Measurements from ENCODE around the gene KCNAB1. TPM values are rescaled to one million over a fixed set of nuclear protein-coding genes. Genes with fewer than 3 reads are reported as not detected.

KCNAB1 gene
- polyA plus RNA-seq, 1 donor (not counting 4 experiments of a cell fraction or from before 2014, with no cell fraction given) = 0.03 TPM

GRCh38 chr3:156216852-156217251 lies 96.5 kb downstream of the KCNAB1 start:
- Histone ChIP-seq H3K4me1 (ENCODE audit: control insufficient read depth, extremely low read depth, insufficient read depth, low read length) (peaks cover 11% of the 10 kb centered on the region), H3K4me3 (ENCODE audit: control insufficient read depth in 2 of 3, extremely low read depth in 1 of 3, insufficient read depth in 2 of 3, low read depth in 1 of 3, low read length in 3 of 3) (no peak overlapping the region), H3K79me2 (ENCODE audit: control insufficient read depth, insufficient read depth, low read length) (no peaks in the 10 kb centered on the region), H3K4me2 (ENCODE audit: control insufficient read depth, extremely low read depth, insufficient read depth, low read depth, low read length) (no peak overlapping the region), H3K9me1 (ENCODE audit: control insufficient read depth, extremely low read depth, insufficient read depth, low read length) (no peaks in the 10 kb centered on the region), H3K9me3 (ENCODE audit: control insufficient read depth, low read depth, low read length) (no peaks in the 10 kb centered on the region), H2AFZ (ENCODE audit: control insufficient read depth, low read length) (no peak overlapping the region), H3K27me3 (ENCODE audit: control insufficient read depth, extremely low read depth, insufficient read depth, low read length) (no peaks in the 10 kb centered on the region), H3K27ac (ENCODE audit: control insufficient read depth, insufficient read depth, low read length) (no peak overlapping the region), H3K36me3 (ENCODE audit: control insufficient read depth in 2 of 2, extremely low read depth in 1 of 2, insufficient read depth in 2 of 2, low read length in 2 of 2) (no peaks in the 10 kb centered on the region), H3K9ac (ENCODE audit: control insufficient read depth, extremely low read depth, insufficient read depth, low read length) (no peak overlapping the region), H4K20me1 (ENCODE audit: control insufficient read depth, extremely low read depth, insufficient read depth, low read length) (no peaks in the 10 kb centered on the region)
- dilution Hi-C loops (cut with MboI; ENCODE audit: extremely low pct_ligation_motif_present, low sequenced_read_pairs) = no loop called here
- no peak for FAIRE-seq
- no peak for DNase-seq (ENCODE audit: low read depth, low spot score)
- TF ChIP-seq, protein P1, sequence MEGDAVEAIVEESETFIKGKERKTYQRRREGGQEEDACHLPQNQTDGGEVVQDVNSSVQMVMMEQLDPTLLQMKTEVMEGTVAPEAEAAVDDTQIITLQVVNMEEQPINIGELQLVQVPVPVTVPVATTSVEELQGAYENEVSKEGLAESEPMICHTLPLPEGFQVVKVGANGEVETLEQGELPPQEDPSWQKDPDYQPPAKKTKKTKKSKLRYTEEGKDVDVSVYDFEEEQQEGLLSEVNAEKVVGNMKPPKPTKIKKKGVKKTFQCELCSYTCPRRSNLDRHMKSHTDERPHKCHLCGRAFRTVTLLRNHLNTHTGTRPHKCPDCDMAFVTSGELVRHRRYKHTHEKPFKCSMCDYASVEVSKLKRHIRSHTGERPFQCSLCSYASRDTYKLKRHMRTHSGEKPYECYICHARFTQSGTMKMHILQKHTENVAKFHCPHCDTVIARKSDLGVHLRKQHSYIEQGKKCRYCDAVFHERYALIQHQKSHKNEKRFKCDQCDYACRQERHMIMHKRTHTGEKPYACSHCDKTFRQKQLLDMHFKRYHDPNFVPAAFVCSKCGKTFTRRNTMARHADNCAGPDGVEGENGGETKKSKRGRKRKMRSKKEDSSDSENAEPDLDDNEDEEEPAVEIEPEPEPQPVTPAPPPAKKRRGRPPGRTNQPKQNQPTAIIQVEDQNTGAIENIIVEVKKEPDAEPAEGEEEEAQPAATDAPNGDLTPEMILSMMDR (optimal IDR thresholded peaks at IDR 0.05 in 1 of 3, IDR thresholded peaks at IDR 0.05 in 1 of 3, conservative IDR thresholded peaks at IDR 0.05 in 1 of 3; ENCODE audit: extremely low read depth in 1 of 3, insufficient read depth in 2 of 3, low read length in 3 of 3) = no peak
- TF ChIP-seq EZH2 (IDR thresholded peaks at IDR 0.05; ENCODE audit: low read length) = no peak

DNA sequence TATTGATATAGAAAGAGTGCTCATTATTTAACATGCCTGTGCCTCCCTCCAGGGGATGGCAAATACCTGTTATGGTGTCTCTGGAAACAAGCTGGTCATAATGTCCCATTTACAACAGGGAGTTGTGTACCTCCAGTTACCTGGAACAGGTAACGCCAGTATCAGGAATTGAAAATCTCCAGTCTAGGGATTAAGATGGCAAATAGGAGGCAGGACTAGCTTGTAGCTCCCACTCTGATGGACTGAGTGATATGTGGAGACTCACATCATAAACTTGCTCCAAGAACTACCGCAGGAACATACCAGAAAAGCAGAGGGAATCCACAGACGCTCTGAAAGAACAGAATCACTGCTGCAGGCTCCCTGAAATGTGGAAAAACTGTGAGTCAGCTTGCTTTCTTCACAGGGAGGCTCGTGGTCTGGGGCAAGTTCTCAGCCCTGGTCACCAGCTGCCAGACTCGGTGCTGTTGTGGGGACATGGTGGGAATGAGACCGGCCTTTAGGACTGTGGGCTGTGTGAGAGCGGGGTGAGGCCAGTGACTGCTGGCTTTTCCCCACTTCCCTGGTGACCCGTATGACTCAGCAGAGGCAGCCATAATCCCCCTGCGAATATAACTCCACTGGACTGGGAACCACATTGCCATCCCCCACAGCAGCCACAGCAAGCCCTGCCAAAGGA lies 97.4 kb downstream of the KCNAB1 start:
- TF ChIP-seq EZH2 (IDR thresholded peaks at IDR 0.05; ENCODE audit: low read length) = no peak
- TF ChIP-seq, protein P1 (optimal IDR thresholded peaks at IDR 0.05 in 1 of 3, IDR thresholded peaks at IDR 0.05 in 1 of 3, conservative IDR thresholded peaks at IDR 0.05 in 1 of 3; ENCODE audit: extremely low read depth in 1 of 3, insufficient read depth in 2 of 3, low read length in 3 of 3) = no peak
- DNase-seq (ENCODE audit: low read depth, low spot score) (no peak), FAIRE-seq (no peak)
- H3K36me3 ChIP-seq (ENCODE audit: control insufficient read depth in 2 of 2, extremely low read depth in 1 of 2, insufficient read depth in 2 of 2, low read length in 2 of 2) = no peaks in the 10 kb centered on the region
- dilution Hi-C loops (cut with MboI; ENCODE audit: extremely low pct_ligation_motif_present, low sequenced_read_pairs) = no loop called here
- H3K27me3 ChIP-seq (ENCODE audit: control insufficient read depth, extremely low read depth, insufficient read depth, low read length) = no peaks in the 10 kb centered on the region
- no peaks in the 10 kb centered on the region for H3K9me1 ChIP-seq (ENCODE audit: control insufficient read depth, extremely low read depth, insufficient read depth, low read length)
- H3K4me2 ChIP-seq (ENCODE audit: control insufficient read depth, extremely low read depth, insufficient read depth, low read depth, low read length) = no peak overlapping the region
- peak overlapping the region; percentile 37 for H2AFZ ChIP-seq (ENCODE audit: control insufficient read depth, low read length)
- H3K9me3 ChIP-seq (ENCODE audit: control insufficient read depth, low read depth, low read length) = no peaks in the 10 kb centered on the region
- no peak overlapping the region for H3K4me3 ChIP-seq (ENCODE audit: control insufficient read depth in 2 of 3, extremely low read depth in 1 of 3, insufficient read depth in 2 of 3, low read depth in 1 of 3, low read length in 3 of 3)
- peaks cover 9% of the 10 kb centered on the region for H3K4me1 ChIP-seq (ENCODE audit: control insufficient read depth, extremely low read depth, insufficient read depth, low read length)
- H4K20me1 ChIP-seq (ENCODE audit: control insufficient read depth, extremely low read depth, insufficient read depth, low read length) = no peaks in the 10 kb centered on the region
- H3K27ac ChIP-seq (ENCODE audit: control insufficient read depth, insufficient read depth, low read length) = peak overlapping the region; percentile 32
- H3K9ac ChIP-seq (ENCODE audit: control insufficient read depth, extremely low read depth, insufficient read depth, low read length) = peak overlapping the region; percentile 35
- no peaks in the 10 kb centered on the region for H3K79me2 ChIP-seq (ENCODE audit: control insufficient read depth, insufficient read depth, low read length)

Data from keratinocyte (primary cell).